NCI-H510A treated with DMSO at 0.1 percent for 48 hours (cell line): ENCODE measurements around the gene SHROOM1.

Experiments used
- DNase-seq: peaks from one replicate; lab custom pipeline; 2025; lab: John Stamatoyannopoulos, UW

SHROOM1 gene

GRCh38 chr5:132853790-132854189, 23.3 kb upstream of the SHROOM1 start:
- no peak for DNase-seq

- DNase-seq, result no peak
These were observed 22.9 kb upstream of the SHROOM1 start for GRCh38 chr5:132853323-132853722.

GRCh38 chr5:132850066-132850465, 19.6 kb upstream of the SHROOM1 start:
- DNase-seq, result no peak

- no peak for DNase-seq
These were observed 18.9 kb upstream of the SHROOM1 start for GRCh38 chr5:132849347-132849746.

GRCh38 chr5:132848270-132848669, 17.8 kb upstream of the SHROOM1 start:
- no peak for DNase-seq

GRCh38 chr5:132841305-132841704, 10.9 kb upstream of the SHROOM1 start:
- DNase-seq, result no peak

- no peak for DNase-seq
These were observed 10.4 kb upstream of the SHROOM1 start for GRCh38 chr5:132840896-132841295.

- no peak for DNase-seq
These were observed 9.9 kb upstream of the SHROOM1 start for GRCh38 chr5:132840313-132840712.

- DNase-seq, result no peak
These were observed 9.2 kb upstream of the SHROOM1 start for GRCh38 chr5:132839426-132840301.

GRCh38 chr5:132838516-132839282, 8.3 kb upstream of the SHROOM1 start:
- DNase-seq, result no peak

GRCh38 chr5:132837868-132838267, 7.4 kb upstream of the SHROOM1 start:
- no peak for DNase-seq

- DNase-seq, result no peak
These were observed 6.4 kb upstream of the SHROOM1 start for GRCh38 chr5:132836852-132837251.

- no peak for DNase-seq
These were observed 3.6 kb upstream of the SHROOM1 start for GRCh38 chr5:132834057-132834456.

- no peak for DNase-seq
These were observed 2.2 kb upstream of the SHROOM1 start for GRCh38 chr5:132832612-132833011.

- DNase-seq, result no peak
These were observed 831 bp upstream of the SHROOM1 start for GRCh38 chr5:132831095-132831860.

GRCh38 chr5:132829742-132830435, 558 bp downstream of the SHROOM1 start:
- peak; percentile 45 for DNase-seq

GRCh38 chr5:132828846-132829494, 1.5 kb downstream of the SHROOM1 start:
- DNase-seq, result no peak

- DNase-seq, result no peak
These were observed 2.3 kb downstream of the SHROOM1 start for GRCh38 chr5:132827943-132828673.

GRCh38 chr5:132826424-132827082, 3.9 kb downstream of the SHROOM1 start:
- no peak for DNase-seq

- no peak for DNase-seq
These were observed 4.5 kb downstream of the SHROOM1 start for GRCh38 chr5:132825834-132826391.
